ENCODE results near the gene SELPLG.

- TF ChIP-seq CTCF (IDR thresholded peaks at IDR 0.05) = no peak
- no peak for TF ChIP-seq EP300 (IDR thresholded peaks at IDR 0.05)
- no peak for TF ChIP-seq POLR2A (IDR thresholded peaks at IDR 0.05)
These were observed 11.3 kb downstream of the SELPLG start for GRCh38 chr12:108622421-108622820.

All from stomach (tissue), 4 donors.